Natural killer cell (primary cell): Measurements from ENCODE around the gene TMEM271. TPM values are rescaled to one million over a fixed set of nuclear protein-coding genes. Genes with fewer than 3 reads are reported as not detected.

Experiments used
- ATAC-seq, 3 donors: fragments of 150-1000 bp in 2 of 3; fragments of 200-7000 bp in 1 of 3; cut with Tn5 transposase; 1 replicate in 1 of 3; 2 replicates in 2 of 3; pipeline ENCODE4 v1.10.0; 2021; ENCODE audit warnings: mild to moderate bottlenecking in 2 of 3, moderate library complexity in 2 of 3
- DNase-seq, 2 donors: peaks; one replicate each; pipeline versions ENCODE4 v3.0.0 to v3.0.0-alpha.2; 2013 to 2021; ENCODE audit warnings: mixed read lengths in 1 of 2
- H3K27ac ChIP-seq: one replicate; pipeline ENCODE4 v1.5.1; 2013; ENCODE audit warnings: mild to moderate bottlenecking, low read length
- H3K27me3 ChIP-seq: one replicate; pipeline ENCODE4 v1.6.1; 2013; ENCODE audit warnings: low read length; ENCODE audit not compliant: control insufficient read depth, insufficient read depth
- H3K36me3 ChIP-seq: one replicate; pipeline ENCODE4 v1.6.1; 2013; ENCODE audit warnings: low read length; ENCODE audit not compliant: control insufficient read depth, insufficient read depth
- H3K4me1 ChIP-seq: one replicate; pipeline ENCODE4 v1.6.1; 2013; ENCODE audit warnings: low read length; ENCODE audit not compliant: control insufficient read depth, insufficient read depth
- H3K4me3 ChIP-seq: one replicate; pipeline ENCODE4 v1.5.1; 2013; ENCODE audit warnings: low read length
- H3K9me3 ChIP-seq: one replicate; pipeline ENCODE4 v1.6.1; 2013; ENCODE audit warnings: low read length; ENCODE audit not compliant: control insufficient read depth, insufficient read depth
- H3K27ac Mint-ChIP-seq, 2 donors: one replicate each; pipeline ENCODE4 v1.8.0; 2022; ENCODE audit warnings: mild to moderate bottlenecking in 2 of 2, mixed read lengths in 2 of 2, moderate library complexity in 1 of 2
- H3K27me3 Mint-ChIP-seq, 2 donors: one replicate each; pipeline ENCODE4 v1.8.0; 2022; ENCODE audit warnings: low read depth in 2 of 2, mixed read lengths in 2 of 2
- H3K36me3 Mint-ChIP-seq: one replicate; pipeline ENCODE4 v1.8.0; 2022; ENCODE audit warnings: mixed read lengths
- H3K4me1 Mint-ChIP-seq, 2 donors: one replicate each; pipeline ENCODE4 v1.8.0; 2022; ENCODE audit warnings: mixed read lengths in 2 of 2
- H3K4me3 Mint-ChIP-seq: one replicate; pipeline ENCODE4 v1.8.0; 2022; ENCODE audit warnings: mild to moderate bottlenecking, moderate library complexity, mixed read lengths
- H3K9me3 Mint-ChIP-seq, 2 donors: one replicate each; pipeline ENCODE4 v1.8.0; 2022; ENCODE audit warnings: mixed read lengths in 2 of 2
- WGBS: methylation state at CpG from one replicate; pipeline ENCODE4 v1.1.7; 2013; ENCODE audit warnings: missing lambda C conversion rate; ENCODE audit not compliant: insufficient coverage; 5-methylcytosine and 5-hydroxymethylcytosine counted together
- intact Hi-C: fragments of 100-400 bp; cut with micrococcal nuclease; formaldehyde crosslinking; loops from one replicate; pipeline ENCODE4 v1.14.2; 2022
- total RNA-seq, 4 donors: library from RNA; stranded (reverse); fragments of 120-200 nt in 1 of 4; gene quantifications; one replicate each; pipeline versions ENCODE4 v1.2.3 to v1.2.4, GENCODE V29; 2013 to 2022
- TF ChIP-seq, protein P1 (sequence below): fragments of 200-600 bp; IDR thresholded peaks from one replicate; pipeline ENCODE4 v1.8.0; 2022; ENCODE audit warnings: antibody characterized with exemption

Gene TMEM271
- total RNA-seq, 3 donors from 2014 or later (not counting 1 experiment from before 2014, with no cell fraction given) = not detected

DNA sequence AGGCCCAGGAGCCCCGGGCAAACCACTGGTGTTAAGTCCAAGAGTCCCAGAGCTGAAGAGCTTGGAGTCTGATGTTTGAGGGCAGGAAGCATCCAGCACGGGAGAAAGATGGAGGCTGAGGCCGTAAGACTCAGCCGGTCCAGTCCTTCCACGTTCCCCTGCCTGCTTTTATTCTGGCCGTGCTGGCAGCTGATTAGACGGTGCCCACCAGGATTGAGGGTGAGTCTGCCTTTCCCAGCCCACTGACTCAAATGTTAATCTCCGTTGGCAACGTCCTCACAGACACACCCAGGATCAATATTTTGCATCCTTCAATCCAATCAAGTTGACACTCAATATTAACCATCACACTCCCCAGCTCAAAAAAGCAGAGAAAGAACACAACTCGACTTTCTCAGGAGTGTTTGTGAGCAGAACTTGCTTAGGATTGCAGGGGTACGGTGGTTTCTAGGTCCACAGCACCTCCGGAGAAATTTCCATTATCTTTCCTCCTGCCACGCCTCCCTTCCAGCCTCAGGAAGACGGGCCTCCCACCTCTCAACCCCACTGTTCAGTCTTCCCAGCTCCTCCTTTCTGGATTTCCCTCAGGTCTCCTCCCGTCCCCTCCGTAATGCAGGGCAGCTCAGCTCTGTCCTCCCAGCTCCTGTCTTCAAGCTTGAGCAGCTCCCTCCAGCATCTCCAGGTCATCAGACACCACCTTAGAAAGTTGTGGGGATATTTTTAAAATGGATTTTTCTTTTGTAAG, 13.3 kb upstream of the TMEM271 start:
- Histone ChIP-seq H3K4me1 (no peaks in the 10 kb centered on the region), H3K27ac (no peak overlapping the region), H3K9me3 (no peaks in the 10 kb centered on the region), H3K27me3 (no peaks in the 10 kb centered on the region), H3K4me3 (no peak overlapping the region), H3K36me3 (no peaks in the 10 kb centered on the region)
- Mint-ChIP-seq H3K4me3 (no peak overlapping the region), H3K36me3 (peaks cover 2% of the 10 kb centered on the region), H3K27me3 (peaks cover 25 to 36% of the 10 kb centered on the region in 2 donors), H3K4me1 (no peaks in the 10 kb centered on the region), H3K9me3 (peaks cover 2% of the 10 kb centered on the region in 2 donors), H3K27ac (no peak overlapping the region)
- no peak for ATAC-seq
- WGBS = 84% methylated on average over 16 of the region's 16 CpGs
- intact Hi-C loops = no loop called here
- TF ChIP-seq, protein P1, sequence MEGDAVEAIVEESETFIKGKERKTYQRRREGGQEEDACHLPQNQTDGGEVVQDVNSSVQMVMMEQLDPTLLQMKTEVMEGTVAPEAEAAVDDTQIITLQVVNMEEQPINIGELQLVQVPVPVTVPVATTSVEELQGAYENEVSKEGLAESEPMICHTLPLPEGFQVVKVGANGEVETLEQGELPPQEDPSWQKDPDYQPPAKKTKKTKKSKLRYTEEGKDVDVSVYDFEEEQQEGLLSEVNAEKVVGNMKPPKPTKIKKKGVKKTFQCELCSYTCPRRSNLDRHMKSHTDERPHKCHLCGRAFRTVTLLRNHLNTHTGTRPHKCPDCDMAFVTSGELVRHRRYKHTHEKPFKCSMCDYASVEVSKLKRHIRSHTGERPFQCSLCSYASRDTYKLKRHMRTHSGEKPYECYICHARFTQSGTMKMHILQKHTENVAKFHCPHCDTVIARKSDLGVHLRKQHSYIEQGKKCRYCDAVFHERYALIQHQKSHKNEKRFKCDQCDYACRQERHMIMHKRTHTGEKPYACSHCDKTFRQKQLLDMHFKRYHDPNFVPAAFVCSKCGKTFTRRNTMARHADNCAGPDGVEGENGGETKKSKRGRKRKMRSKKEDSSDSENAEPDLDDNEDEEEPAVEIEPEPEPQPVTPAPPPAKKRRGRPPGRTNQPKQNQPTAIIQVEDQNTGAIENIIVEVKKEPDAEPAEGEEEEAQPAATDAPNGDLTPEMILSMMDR = no peak
- DNase-seq = no peak

DNA sequence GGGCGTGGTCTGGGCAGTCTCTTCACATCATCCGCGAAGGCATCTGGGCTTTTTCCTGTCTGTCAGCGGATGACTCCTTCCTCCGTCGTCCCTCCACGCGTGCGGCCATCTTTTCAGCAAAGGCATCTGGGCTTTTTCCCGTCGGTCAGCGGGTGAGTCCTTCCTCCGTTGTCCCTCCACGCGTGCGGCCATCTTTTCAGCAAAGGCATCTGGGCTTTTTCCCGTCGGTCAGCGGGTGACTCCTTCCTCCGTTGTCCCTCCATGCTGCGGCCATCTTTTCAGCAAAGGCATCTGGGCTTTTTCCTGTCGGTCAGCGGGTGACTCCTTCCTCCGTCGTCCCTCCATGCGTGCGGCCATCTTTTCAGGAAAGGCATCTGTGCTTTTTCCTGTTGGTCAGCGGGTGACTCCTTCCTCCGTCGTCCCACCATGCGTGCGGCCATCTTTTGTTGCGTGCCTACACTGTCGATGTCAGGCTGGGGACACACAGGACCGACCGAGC, 12.3 kb upstream of the TMEM271 start:
- H3K4me1 Mint-ChIP-seq = no peaks in the 10 kb centered on the region
- no peak for ATAC-seq

DNA sequence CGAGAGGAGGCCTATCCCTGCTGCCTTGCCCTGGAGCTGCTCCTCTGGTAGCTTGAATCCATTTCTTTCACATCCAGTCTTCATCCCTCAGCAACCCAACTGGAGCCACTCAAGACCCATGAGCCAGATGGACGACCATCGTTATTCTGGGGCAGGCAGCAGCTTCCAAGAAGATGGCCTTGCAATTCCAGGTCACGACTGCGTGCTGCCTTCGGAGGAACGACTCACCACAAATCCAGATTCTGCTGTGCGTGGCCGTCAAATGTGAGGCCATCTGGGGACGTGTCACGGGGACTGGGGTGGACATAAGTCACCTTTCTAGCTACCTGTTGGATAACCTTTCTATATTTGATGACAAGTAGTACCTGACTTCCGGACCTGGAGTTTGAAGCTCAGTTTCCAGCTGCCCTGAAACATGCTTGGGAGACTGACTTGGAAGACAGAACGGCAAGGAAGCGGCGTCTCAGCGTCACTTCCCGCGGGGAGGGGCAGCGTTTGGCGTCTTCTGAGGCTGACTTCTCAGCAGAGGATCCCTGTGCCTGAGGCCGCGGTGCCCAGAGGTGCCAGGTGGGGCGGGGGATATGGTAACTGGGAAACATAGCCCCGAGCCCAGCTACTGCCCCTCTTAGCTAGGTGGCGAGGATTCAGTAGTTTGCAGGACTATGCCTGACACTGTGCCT, 11.7 kb upstream of the TMEM271 start:
- 83% methylated on average over 25 of the region's 25 CpGs for WGBS
- H3K4me3 Mint-ChIP-seq = no peak overlapping the region
- DNase-seq (no peak), ATAC-seq (no peak)
- H3K9me3 Mint-ChIP-seq = no peaks in the 10 kb centered on the region
- Histone ChIP-seq H3K4me3 (no peak overlapping the region), H3K27ac (no peak overlapping the region), H3K27me3 (peaks cover 3% of the 10 kb centered on the region), H3K9me3 (peaks cover 3% of the 10 kb centered on the region), H3K36me3 (no peaks in the 10 kb centered on the region), H3K4me1 (no peaks in the 10 kb centered on the region)
- TF ChIP-seq, protein P1 = no peak
- H3K4me1 Mint-ChIP-seq = no peaks in the 10 kb centered on the region
- intact Hi-C loops = no loop called here
- H3K27me3 Mint-ChIP-seq = peaks cover 29 to 32% of the 10 kb centered on the region in 2 donors
- H3K36me3 Mint-ChIP-seq = peaks cover 9% of the 10 kb centered on the region
- no peak overlapping the region for H3K27ac Mint-ChIP-seq

More for the DNA sequence above, 12.3 kb upstream of the TMEM271 start:
- H3K27me3 ChIP-seq = peaks cover 3% of the 10 kb centered on the region
- H3K4me3 ChIP-seq = no peak overlapping the region
- H3K27ac ChIP-seq = no peak overlapping the region
- 85% methylated on average over 36 of the region's 36 CpGs for WGBS
- no peaks in the 10 kb centered on the region for H3K9me3 Mint-ChIP-seq
- H3K36me3 ChIP-seq = no peaks in the 10 kb centered on the region
- H3K27me3 Mint-ChIP-seq = peaks cover 29 to 32% of the 10 kb centered on the region in 2 donors
- intact Hi-C loops = no loop called here
- H3K27ac Mint-ChIP-seq = no peak overlapping the region
- TF ChIP-seq, protein P1 = no peak
- H3K4me3 Mint-ChIP-seq = no peak overlapping the region
- no peak for DNase-seq
- H3K9me3 ChIP-seq = peaks cover 2% of the 10 kb centered on the region
- peaks cover 9% of the 10 kb centered on the region for H3K36me3 Mint-ChIP-seq
- H3K4me1 ChIP-seq = no peaks in the 10 kb centered on the region
